IMR-90 (cell line): ENCODE data around the gene ACSS3. TPM values are rescaled to one million over a fixed set of nuclear protein-coding genes. Genes with fewer than 3 reads are reported as not detected.

ENCODE experiments used
- ATAC-seq: fragments of 200-7000 bp; cut with Tn5 transposase; 2 replicates; pipeline ENCODE4 v1.9.1; 2020; ENCODE audit warnings: low read depth, mild to moderate bottlenecking, moderate library complexity
- BruUV-seq: library from RNA; stranded (reverse); fragments of 400-500 nt; replicated peaks from 2 replicates; lab custom pipeline; 2021; lab: Mats Ljungman, UMichigan
- CTCF ChIA-PET: fragments of 300-600 bp; formaldehyde crosslinking; extraction: SDS; loops from one replicate; lab custom pipeline; 2021; ENCODE audit warnings: antibody characterized with exemption; lab: Yijun Ruan, JAX
- POLR2A ChIA-PET: fragments of 300-600 bp; sonication (Branson Sonifier 250); formaldehyde crosslinking; loops from one replicate; lab custom pipeline; 2022; ENCODE audit warnings: antibody characterized with exemption; ENCODE audit not compliant: unreplicated experiment; lab: Charles Lee
- DNase-seq: peaks from one replicate; pipeline ENCODE4 v3.0.0; 2013
- H2AFZ ChIP-seq: replicated peaks from 2 replicates; pipeline ENCODE3; 2013; ENCODE audit warnings: low read length, mild to moderate bottlenecking; ENCODE audit not compliant: poor library complexity
- H2AK5ac ChIP-seq: 2 replicates; pipeline ENCODE4 v1.6.1; 2013; ENCODE audit warnings: low read depth, low read length, inconsistent platforms
- H2AK9ac ChIP-seq: replicated peaks from 2 replicates; pipeline ENCODE3; 2013; ENCODE audit warnings: mild to moderate bottlenecking, low read depth, low read length, moderate library complexity; ENCODE audit not compliant: poor library complexity
- H2BK120ac ChIP-seq: 2 replicates; pipeline ENCODE4 v1.6.1; 2013; ENCODE audit warnings: low read depth, low read length, inconsistent platforms
- H2BK15ac ChIP-seq: 3 replicates; pipeline ENCODE4 v1.6.1; 2013; ENCODE audit warnings: low read depth, low read length, inconsistent platforms
- H2BK20ac ChIP-seq: 2 replicates; pipeline ENCODE4 v1.6.1; 2013; ENCODE audit warnings: low read depth, mild to moderate bottlenecking, inconsistent platforms, low read length, moderate library complexity
- H2BK5ac ChIP-seq: 2 replicates; pipeline ENCODE4 v1.6.1; 2013; ENCODE audit warnings: mild to moderate bottlenecking, low read depth, low read length, inconsistent platforms; ENCODE audit not compliant: poor library complexity, severe bottlenecking
- H3K14ac ChIP-seq: replicated peaks from 2 replicates; pipeline ENCODE4 v1.6.1; 2013; ENCODE audit warnings: low read depth, low read length, inconsistent platforms
- H3K18ac ChIP-seq: 2 replicates; pipeline ENCODE4 v1.6.1; 2013; ENCODE audit warnings: low read depth, low read length, control low read depth
- H3K23ac ChIP-seq: 2 replicates; pipeline ENCODE4 v1.6.1; 2013; ENCODE audit warnings: low read depth, low read length, inconsistent platforms
- H3K27ac ChIP-seq: 2 replicates; pipeline ENCODE4 v1.5.1; 2013; ENCODE audit warnings: mild to moderate bottlenecking, control low read depth, low read length; ENCODE audit not compliant: insufficient read depth
- H3K27me3 ChIP-seq: 2 replicates; pipeline ENCODE4 v1.6.1; 2013; ENCODE audit warnings: low read length; ENCODE audit not compliant: control insufficient read depth, insufficient read depth
- H3K36me3 ChIP-seq: 2 replicates; pipeline ENCODE4 v1.6.1; 2013; ENCODE audit warnings: low read length, mixed read lengths; ENCODE audit not compliant: control insufficient read depth, insufficient read depth
- H3K4ac ChIP-seq: 2 replicates; pipeline ENCODE4 v1.6.1; 2013; ENCODE audit warnings: low read depth, low read length, inconsistent platforms
- H3K4me1 ChIP-seq: 2 replicates; pipeline ENCODE4 v1.6.1; 2013; ENCODE audit warnings: low read length, mixed read lengths; ENCODE audit not compliant: control insufficient read depth, insufficient read depth
- H3K4me2 ChIP-seq: 2 replicates; pipeline ENCODE4 v1.6.1; 2013; ENCODE audit warnings: low read depth, mild to moderate bottlenecking, control low read depth, low read length, moderate library complexity
- H3K4me3 ChIP-seq: 2 replicates; pipeline ENCODE4 v1.5.1; 2013; ENCODE audit warnings: low read depth, mild to moderate bottlenecking, control low read depth, low read length, moderate library complexity; ENCODE audit not compliant: insufficient read depth
- H3K56ac ChIP-seq: 2 replicates; pipeline ENCODE4 v1.6.1; 2013; ENCODE audit warnings: low read length, inconsistent platforms; ENCODE audit not compliant: insufficient read depth; ENCODE audit errors: extremely low read depth
- H3K79me1 ChIP-seq, 2 experiments: 2 replicates each; pipeline ENCODE4 v1.6.1; 2013; ENCODE audit warnings: low read length in 2 of 2, inconsistent platforms in 1 of 2, low read depth in 1 of 2
- H3K9ac ChIP-seq: 2 replicates; pipeline ENCODE4 v1.6.1; 2013; ENCODE audit warnings: low read depth, low read length, control low read depth
- H3K9me1 ChIP-seq: 2 replicates; pipeline ENCODE4 v1.6.1; 2013; ENCODE audit warnings: low read length, inconsistent platforms; ENCODE audit not compliant: insufficient read depth
- H3K9me3 ChIP-seq: 2 replicates; pipeline ENCODE4 v1.6.1; 2013; ENCODE audit warnings: low read length; ENCODE audit not compliant: control insufficient read depth, insufficient read depth
- H4K20me1 ChIP-seq: 2 replicates; pipeline ENCODE4 v1.6.1; 2013; ENCODE audit warnings: low read length, inconsistent platforms; ENCODE audit not compliant: insufficient read depth
- H4K5ac ChIP-seq: 2 replicates; pipeline ENCODE4 v1.6.1; 2013; ENCODE audit warnings: mild to moderate bottlenecking, low read depth, low read length, control low read depth
- H4K8ac ChIP-seq, 2 experiments: 2 replicates each; pipeline ENCODE4 v1.6.1; 2013; ENCODE audit warnings: low read depth in 2 of 2, low read length in 2 of 2, control low read depth in 1 of 2, inconsistent platforms in 1 of 2
- H4K91ac ChIP-seq: 2 replicates; pipeline ENCODE4 v1.6.1; 2013; ENCODE audit warnings: low read depth, low read length, inconsistent platforms; ENCODE audit not compliant: insufficient read depth
- BHLHE40 ChIP-seq: fragments of 150-350 bp; IDR thresholded peaks from 2 replicates; pipeline ENCODE4 v1.6.1; 2016; ENCODE audit warnings: mild to moderate bottlenecking, low read depth, low read length
- CHD1 ChIP-seq: IDR thresholded peaks from 2 replicates; pipeline ENCODE4 v1.6.1; 2012; ENCODE audit warnings: low read depth, low read length, improper control_type of control experiment
- NFE2L2 ChIP-seq: fragments of 150-350 bp; IDR thresholded peaks from 2 replicates; pipeline ENCODE4 v1.6.1; 2016; ENCODE audit warnings: low read depth, mild to moderate bottlenecking, low read length
- RCOR1 ChIP-seq: IDR thresholded peaks from 2 replicates; pipeline ENCODE4 v1.6.1; 2012; ENCODE audit warnings: mild to moderate bottlenecking, low read length, improper control_type of control experiment; ENCODE audit not compliant: insufficient replicate concordance
- RFX5 ChIP-seq: IDR thresholded peaks from 2 replicates; pipeline ENCODE4 v1.8.0; 2012; ENCODE audit warnings: low read depth, mild to moderate bottlenecking, low read length, moderate library complexity
- WGBS, 2 experiments: methylation state at CpG; one replicate each; pipeline versions ENCODE4 v1.1.5 to v1.1.7; 2013; ENCODE audit warnings: missing lambda C conversion rate in 2 of 2; ENCODE audit not compliant: insufficient read length in 1 of 2; ENCODE audit errors: extremely low coverage in 2 of 2; 5-methylcytosine and 5-hydroxymethylcytosine counted together
- dilution Hi-C: fragments of 300-500 bp; cut with HindIII; formaldehyde crosslinking; loops from one replicate; pipeline ENCODE4 v1.14.3; 2018; ENCODE audit warnings: low sequenced_read_pairs; ENCODE audit not compliant: unreplicated experiment
- in situ Hi-C: fragments of 300-500 bp; cut with MboI; formaldehyde crosslinking; loops from 3 replicates; pipeline ENCODE4 v1.14.3; 2019; ENCODE audit warnings: low sequenced_read_pairs, inconsistent platforms, mixed read lengths
- intact Hi-C: fragments of 100-400 bp; cut with micrococcal nuclease; formaldehyde crosslinking; loops from 2 replicates; pipeline ENCODE4 v1.10.0; 2022
- polyA plus RNA-seq, 3 experiments: library from polyadenylated mRNA; depleted of rRNA; stranded (reverse); fragments of >200 nt; gene quantifications; 2 replicates each; pipeline ENCODE4 v1.2.3, GENCODE V29; 2012; ENCODE audit warnings: low replicate concordance in 1 of 3
- total RNA-seq: library from RNA; depleted of rRNA; stranded (reverse); fragments of >200 nt; gene quantifications from 2 replicates; pipeline ENCODE4 v1.2.3, GENCODE V29; 2012

Gene ACSS3
- total and polyA plus RNA-seq, 2 of the 4 experiments (the other 2 are of a cell fraction), result 0.84 to 2.0 TPM

DNA sequence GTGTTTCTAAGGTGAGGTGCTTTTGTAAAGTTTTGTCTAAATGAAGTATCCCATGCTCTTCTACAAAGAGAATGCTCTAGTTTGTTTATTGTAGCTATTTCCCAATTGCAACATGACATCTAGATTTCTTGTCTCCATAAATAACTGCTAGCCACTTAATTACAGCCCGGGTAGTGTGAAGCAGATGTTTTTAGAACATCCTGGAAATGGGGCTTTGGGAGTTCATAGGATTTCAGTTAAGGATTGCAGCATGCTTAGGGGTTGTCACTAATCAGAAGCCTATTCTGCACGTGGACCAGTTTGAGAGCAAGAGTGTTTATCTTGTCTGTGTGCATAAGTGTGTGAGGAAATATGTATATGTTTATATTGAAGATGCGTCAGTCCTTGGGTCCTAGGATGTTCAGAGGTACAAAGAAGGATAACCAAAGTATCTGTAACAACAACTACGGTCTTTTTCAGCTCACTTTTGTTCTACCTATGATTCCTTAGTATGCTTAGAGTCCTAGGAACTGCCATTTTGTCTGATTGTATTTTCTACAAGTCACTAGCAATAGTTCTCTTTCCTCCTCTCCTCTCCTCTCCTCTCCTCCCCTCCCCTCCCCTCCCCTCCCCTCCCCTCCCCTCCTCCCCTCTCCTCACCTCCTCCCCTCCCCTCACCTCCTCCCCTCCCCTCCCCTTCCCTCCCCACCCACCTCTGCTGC, 135.3 kb downstream of the ACSS3 start:
- no peak overlapping the region for H3K56ac ChIP-seq
- H3K14ac ChIP-seq, result no peak overlapping the region
- ChIA-PET CTCF (no interaction called here), POLR2A (no interaction called here)
- dilution Hi-C loops (no loop called here), in situ Hi-C loops (no loop called here), intact Hi-C loops (no loop called here)
- no peak overlapping the region for H2BK15ac ChIP-seq
- H4K91ac ChIP-seq, result no peak overlapping the region
- ATAC-seq (no peak; the same call in 1 of the 2 replicates), DNase-seq (peak; percentile 5)
- H2AK5ac ChIP-seq, result no peak overlapping the region
- H3K9ac ChIP-seq, result no peak overlapping the region
- no peak overlapping the region for H3K27ac ChIP-seq
- no CpG with 5 or more reads among the region's 4 CpGs for WGBS, 2 experiments
- H4K8ac ChIP-seq, result no peak overlapping the region
- no peak overlapping the region for H3K23ac ChIP-seq
- H2BK5ac ChIP-seq, result no peak overlapping the region
- H3K4me1 ChIP-seq, result no peaks in the 10 kb centered on the region
- H3K18ac ChIP-seq, result no peak overlapping the region
- no peak overlapping the region for H3K4me3 ChIP-seq
- H2BK20ac ChIP-seq, result no peak overlapping the region
- BruUV-seq, result no TSS peak
- TF ChIP-seq RFX5 (no peak), RCOR1 (no peak), BHLHE40 (no peak), NFE2L2 (no peak), CHD1 (no peak)
- H2AK9ac ChIP-seq, result no peak overlapping the region
- H3K4me2 ChIP-seq, result no peak overlapping the region
- H3K79me1 ChIP-seq, result no peaks in the 10 kb centered on the region
- H3K27me3 ChIP-seq, result no peaks in the 10 kb centered on the region
- H3K9me1 ChIP-seq, result no peaks in the 10 kb centered on the region
- H3K9me3 ChIP-seq, result no peaks in the 10 kb centered on the region
- H3K36me3 ChIP-seq, result no peaks in the 10 kb centered on the region
- no peak overlapping the region for H2AFZ ChIP-seq
- no peak overlapping the region for H3K4ac ChIP-seq
- no peak overlapping the region for H4K5ac ChIP-seq
- no peaks in the 10 kb centered on the region for H4K20me1 ChIP-seq
- H2BK120ac ChIP-seq, result no peak overlapping the region
